Measurements from ENCODE around the gene WDR41.

DNA sequence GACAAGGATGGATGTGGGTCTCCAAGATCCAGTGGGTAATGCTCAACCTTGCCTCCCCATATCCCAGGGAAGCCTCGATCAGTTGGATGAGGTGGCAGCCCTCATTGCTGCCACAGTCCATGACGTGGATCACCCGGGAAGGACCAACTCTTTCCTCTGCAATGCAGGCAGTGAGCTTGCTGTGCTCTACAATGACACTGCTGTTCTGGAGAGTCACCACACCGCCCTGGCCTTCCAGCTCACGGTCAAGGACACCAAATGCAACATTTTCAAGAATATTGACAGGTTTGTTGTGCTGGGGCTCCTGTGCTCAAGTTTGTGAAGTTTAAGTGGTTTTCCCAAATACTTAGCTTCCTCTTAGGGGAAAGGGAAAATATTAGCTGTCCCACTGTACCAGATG, 74.0 kb downstream of the WDR41 start:
- TF ChIP-seq, protein P1, sequence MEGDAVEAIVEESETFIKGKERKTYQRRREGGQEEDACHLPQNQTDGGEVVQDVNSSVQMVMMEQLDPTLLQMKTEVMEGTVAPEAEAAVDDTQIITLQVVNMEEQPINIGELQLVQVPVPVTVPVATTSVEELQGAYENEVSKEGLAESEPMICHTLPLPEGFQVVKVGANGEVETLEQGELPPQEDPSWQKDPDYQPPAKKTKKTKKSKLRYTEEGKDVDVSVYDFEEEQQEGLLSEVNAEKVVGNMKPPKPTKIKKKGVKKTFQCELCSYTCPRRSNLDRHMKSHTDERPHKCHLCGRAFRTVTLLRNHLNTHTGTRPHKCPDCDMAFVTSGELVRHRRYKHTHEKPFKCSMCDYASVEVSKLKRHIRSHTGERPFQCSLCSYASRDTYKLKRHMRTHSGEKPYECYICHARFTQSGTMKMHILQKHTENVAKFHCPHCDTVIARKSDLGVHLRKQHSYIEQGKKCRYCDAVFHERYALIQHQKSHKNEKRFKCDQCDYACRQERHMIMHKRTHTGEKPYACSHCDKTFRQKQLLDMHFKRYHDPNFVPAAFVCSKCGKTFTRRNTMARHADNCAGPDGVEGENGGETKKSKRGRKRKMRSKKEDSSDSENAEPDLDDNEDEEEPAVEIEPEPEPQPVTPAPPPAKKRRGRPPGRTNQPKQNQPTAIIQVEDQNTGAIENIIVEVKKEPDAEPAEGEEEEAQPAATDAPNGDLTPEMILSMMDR (IDR thresholded peaks at IDR 0.05): no peak
- TF ChIP-seq POLR2A (IDR thresholded peaks at IDR 0.05): no peak
